ENCODE data around the gene ALK. TPM values are rescaled to one million over a fixed set of nuclear protein-coding genes. Genes with fewer than 3 reads are reported as not detected.

Gene ALK
- polyA plus RNA-seq, 4 donors, result 0.04 to 0.98 TPM; not detected in 2

DNA sequence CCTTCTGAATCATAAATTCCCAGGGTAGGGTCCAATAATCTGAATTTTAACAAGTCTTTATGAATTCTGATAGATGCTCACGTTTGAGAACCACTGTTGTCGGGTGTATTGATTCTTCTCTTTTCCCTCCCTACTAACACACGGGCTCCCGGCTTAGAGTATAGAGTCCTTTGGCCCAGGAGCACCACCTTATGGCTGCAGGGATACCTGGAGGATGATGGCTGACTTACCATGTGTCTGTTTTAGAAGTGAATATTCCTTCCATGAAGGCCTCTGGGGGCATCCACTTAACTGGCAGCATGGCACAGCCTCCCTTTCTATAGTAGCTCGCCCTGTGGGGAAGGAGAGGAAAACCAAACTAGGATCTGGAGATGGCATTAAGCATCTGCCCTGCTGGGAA, 714.4 kb downstream of the ALK start:
- 61 to 68% (median 63%) methylated on average over 5 of the region's 5 CpGs for WGBS, 3 donors
- no peak overlapping the region for H3K27ac ChIP-seq (ENCODE audit: low read depth in 1 of 3, low read length in 2 of 3)
- peaks cover 0 to 6% (median 2%) of the 10 kb centered on the region in 3 donors for H3K27me3 ChIP-seq (ENCODE audit: control insufficient read depth in 3 of 3, insufficient read depth in 3 of 3, low read length in 3 of 3)
- no peak for DNase-seq
- H3K36me3 ChIP-seq (ENCODE audit: control insufficient read depth in 3 of 3, insufficient read depth in 2 of 3, low read depth in 1 of 3, low read length in 3 of 3), result no peaks in the 10 kb centered on the region
- no peaks in the 10 kb centered on the region for H3K4me1 ChIP-seq (ENCODE audit: control insufficient read depth in 3 of 3, insufficient read depth in 2 of 3, low read depth in 1 of 3, low read length in 2 of 3)
- no peak overlapping the region for H3K4me3 ChIP-seq (ENCODE audit: low read depth in 1 of 3, low read length in 3 of 3)
- FAIRE-seq, result no peak
- no peaks in the 10 kb centered on the region for H3K9me3 ChIP-seq (ENCODE audit: control insufficient read depth in 2 of 2, insufficient read depth in 1 of 2, low read depth in 1 of 2, low read length in 1 of 2)

DNA sequence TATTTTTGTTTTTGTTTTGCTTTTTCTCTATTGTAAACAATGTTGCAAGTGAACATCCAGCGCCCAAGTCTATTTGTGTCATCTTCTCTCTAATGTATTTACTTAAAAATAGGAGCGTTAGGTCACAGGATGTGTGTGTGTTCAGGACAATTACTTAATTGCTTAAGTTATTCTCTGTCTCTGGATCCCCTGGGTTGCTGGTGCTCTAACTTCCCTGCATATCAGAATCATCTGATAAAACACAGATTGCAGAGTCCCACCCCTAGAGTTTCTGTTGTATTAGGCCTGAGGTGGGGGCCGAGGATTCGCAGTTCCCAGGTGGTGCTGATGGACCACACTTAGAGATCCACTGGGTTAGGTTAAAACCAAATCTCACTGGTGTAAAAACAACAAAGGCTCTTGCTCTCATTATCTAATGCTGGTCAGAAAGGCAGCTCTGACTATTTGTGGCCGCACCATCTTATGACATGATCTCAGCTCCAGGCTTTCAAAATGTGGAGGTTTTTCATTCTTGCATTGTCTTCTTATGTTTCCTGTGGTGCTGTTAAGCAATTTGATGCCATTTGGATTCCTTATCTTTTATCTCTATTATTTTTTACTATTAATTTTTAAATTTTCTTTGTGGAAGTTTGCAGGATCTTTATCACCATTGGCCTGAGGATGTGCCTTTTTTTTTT, 718.4 kb downstream of the ALK start:
- Histone ChIP-seq H3K9me3 (ENCODE audit: control insufficient read depth in 2 of 2, insufficient read depth in 1 of 2, low read depth in 1 of 2, low read length in 1 of 2) (no peaks in the 10 kb centered on the region), H3K4me3 (ENCODE audit: low read depth in 1 of 3, low read length in 3 of 3) (no peak overlapping the region), H3K27ac (ENCODE audit: low read depth in 1 of 3, low read length in 2 of 3) (no peak overlapping the region), H3K4me1 (ENCODE audit: control insufficient read depth in 3 of 3, insufficient read depth in 2 of 3, low read depth in 1 of 3, low read length in 2 of 3) (no peaks in the 10 kb centered on the region), H3K36me3 (ENCODE audit: control insufficient read depth in 3 of 3, insufficient read depth in 2 of 3, low read depth in 1 of 3, low read length in 3 of 3) (no peaks in the 10 kb centered on the region), H3K27me3 (ENCODE audit: control insufficient read depth in 3 of 3, insufficient read depth in 3 of 3, low read length in 3 of 3) (peaks cover 0 to 8% (median 2%) of the 10 kb centered on the region in 3 donors)
- FAIRE-seq, result no peak
- 78 to 81% (median 79%) methylated on average over 5 of the region's 5 CpGs for WGBS, 3 donors
- no peak for DNase-seq

DNA sequence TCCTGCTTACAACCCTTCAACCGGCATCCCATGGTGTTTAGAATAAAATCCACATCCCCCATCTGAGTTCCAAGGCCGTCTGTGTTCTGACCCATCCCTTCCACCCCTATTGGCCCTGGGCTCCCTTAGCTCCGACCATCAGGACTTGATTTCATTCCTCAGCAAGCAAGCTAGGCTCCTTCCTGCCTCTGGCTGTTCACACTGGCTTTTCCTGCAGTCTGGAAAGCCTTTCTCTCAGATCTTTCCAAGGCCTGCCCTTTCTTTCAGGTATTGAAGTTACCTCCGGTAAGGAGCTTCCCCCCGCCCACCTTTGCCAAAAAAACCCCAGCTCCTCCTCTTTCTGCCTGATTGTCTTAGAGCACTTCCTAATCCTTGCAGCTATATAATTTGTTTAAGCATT, 719.4 kb downstream of the ALK start:
- Histone ChIP-seq H3K4me3 (ENCODE audit: low read depth in 1 of 3, low read length in 3 of 3) (no peak overlapping the region), H3K9me3 (ENCODE audit: control insufficient read depth in 2 of 2, insufficient read depth in 1 of 2, low read depth in 1 of 2, low read length in 1 of 2) (no peaks in the 10 kb centered on the region), H3K4me1 (ENCODE audit: control insufficient read depth in 3 of 3, insufficient read depth in 2 of 3, low read depth in 1 of 3, low read length in 2 of 3) (no peaks in the 10 kb centered on the region), H3K27ac (ENCODE audit: low read depth in 1 of 3, low read length in 2 of 3) (no peak overlapping the region), H3K36me3 (ENCODE audit: control insufficient read depth in 3 of 3, insufficient read depth in 2 of 3, low read depth in 1 of 3, low read length in 3 of 3) (no peaks in the 10 kb centered on the region), H3K27me3 (ENCODE audit: control insufficient read depth in 3 of 3, insufficient read depth in 3 of 3, low read length in 3 of 3) (peaks cover 0 to 6% (median 2%) of the 10 kb centered on the region in 3 donors)
- 32 to 43% (median 42%) methylated on average over 5 of the region's 5 CpGs for WGBS, 3 donors
- DNase-seq, result no peak
- FAIRE-seq, result no peak

DNA sequence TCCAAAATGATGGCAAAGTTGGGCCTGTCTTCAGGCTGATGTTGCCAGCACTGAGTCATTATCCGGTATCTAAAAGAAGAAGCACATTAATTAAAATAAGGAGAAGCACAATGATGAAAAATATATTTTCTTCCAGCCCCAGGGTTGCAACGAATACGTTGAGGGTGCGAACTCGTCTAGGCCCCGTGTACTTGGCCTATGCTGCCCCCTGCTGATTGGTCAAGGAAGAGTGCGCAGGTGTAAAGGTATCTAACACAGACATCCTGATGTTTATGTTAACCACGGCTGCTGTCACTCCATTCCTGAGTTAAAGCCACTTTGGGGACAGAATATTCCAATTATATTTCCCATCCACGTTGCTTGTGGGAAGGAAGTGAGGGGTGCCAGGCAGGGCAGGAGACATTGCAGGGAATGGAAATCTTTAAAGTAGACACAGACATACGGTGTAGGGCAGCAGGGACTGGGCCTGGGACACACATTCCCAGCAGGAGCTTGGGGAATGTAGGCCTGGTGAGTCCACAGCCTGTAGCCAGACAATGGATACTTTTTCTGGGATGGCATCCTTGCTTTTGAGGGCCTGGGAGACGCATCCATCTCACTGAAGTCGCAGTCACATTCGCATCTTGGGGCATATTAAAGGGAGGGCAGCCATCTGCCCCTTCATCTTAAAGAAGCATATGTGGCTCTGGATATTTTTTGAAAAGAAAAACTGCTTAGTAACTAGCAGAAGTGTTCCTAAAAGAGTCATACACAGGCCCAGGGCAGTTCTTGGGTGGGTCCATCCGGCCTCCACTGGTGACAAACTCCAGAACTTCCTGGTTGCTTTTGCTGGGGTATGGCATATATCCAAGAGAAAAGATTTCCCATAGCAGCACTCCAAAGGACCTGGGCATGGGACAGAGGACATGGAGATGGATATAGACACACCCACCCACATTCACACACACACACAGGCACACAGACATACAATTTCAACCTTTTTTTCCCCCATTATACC, 724.3 kb downstream of the ALK start:
- 31 to 33% (median 32%) methylated on average over 14 of the region's 14 CpGs for WGBS, 3 donors
- DNase-seq, result peak; percentile 69 to 75

DNA sequence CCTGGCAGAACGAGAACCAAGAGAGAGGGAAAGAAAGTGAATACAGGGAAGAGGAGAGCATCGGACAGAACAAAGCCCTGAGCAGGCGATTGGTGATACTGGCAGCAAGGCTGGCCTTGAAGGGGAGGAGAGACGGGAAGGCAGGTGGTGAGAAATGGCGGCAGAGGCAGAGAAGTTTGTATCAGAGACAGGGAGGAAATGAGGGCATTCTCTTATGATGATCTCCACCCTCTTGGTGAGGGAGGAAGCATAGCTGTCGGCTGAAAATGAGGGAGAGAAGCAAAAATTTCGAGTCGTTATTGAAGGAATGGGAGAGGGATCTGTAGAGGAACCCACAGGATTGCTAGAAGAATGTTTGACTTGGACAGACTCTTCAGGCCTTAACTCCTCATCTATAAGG, 725.6 kb downstream of the ALK start:
- no peak for DNase-seq
- H3K36me3 ChIP-seq (ENCODE audit: control insufficient read depth in 3 of 3, insufficient read depth in 2 of 3, low read depth in 1 of 3, low read length in 3 of 3), result no peaks in the 10 kb centered on the region
- FAIRE-seq, result no peak
- no peak overlapping the region for H3K4me3 ChIP-seq (ENCODE audit: low read depth in 1 of 3, low read length in 3 of 3)
- H3K4me1 ChIP-seq (ENCODE audit: control insufficient read depth in 3 of 3, insufficient read depth in 2 of 3, low read depth in 1 of 3, low read length in 2 of 3), result no peaks in the 10 kb centered on the region
- no peak overlapping the region for H3K27ac ChIP-seq (ENCODE audit: low read depth in 1 of 3, low read length in 2 of 3)
- H3K27me3 ChIP-seq (ENCODE audit: control insufficient read depth in 3 of 3, insufficient read depth in 3 of 3, low read length in 3 of 3), result no peaks in the 10 kb centered on the region
- H3K9me3 ChIP-seq (ENCODE audit: control insufficient read depth in 2 of 2, insufficient read depth in 1 of 2, low read depth in 1 of 2, low read length in 1 of 2), result no peaks in the 10 kb centered on the region
- WGBS, 3 donors, result 77 to 86% (median 82%) methylated on average over 8 of the region's 8 CpGs

More for the DNA sequence above, 724.3 kb downstream of the ALK start:
- H3K4me3 ChIP-seq (ENCODE audit: low read depth in 1 of 3, low read length in 3 of 3), result no peak overlapping the region
- H3K27me3 ChIP-seq (ENCODE audit: control insufficient read depth in 3 of 3, insufficient read depth in 3 of 3, low read length in 3 of 3), result peaks cover 0 to 4% (median 0%) of the 10 kb centered on the region in 3 donors
- no peak overlapping the region for H3K27ac ChIP-seq (ENCODE audit: low read depth in 1 of 3, low read length in 2 of 3)
- H3K9me3 ChIP-seq (ENCODE audit: control insufficient read depth in 2 of 2, insufficient read depth in 1 of 2, low read depth in 1 of 2, low read length in 1 of 2), result no peaks in the 10 kb centered on the region
- FAIRE-seq, result no peak
- H3K36me3 ChIP-seq (ENCODE audit: control insufficient read depth in 3 of 3, insufficient read depth in 2 of 3, low read depth in 1 of 3, low read length in 3 of 3), result no peaks in the 10 kb centered on the region
- no peaks in the 10 kb centered on the region for H3K4me1 ChIP-seq (ENCODE audit: control insufficient read depth in 3 of 3, insufficient read depth in 2 of 3, low read depth in 1 of 3, low read length in 2 of 3)

DNA sequence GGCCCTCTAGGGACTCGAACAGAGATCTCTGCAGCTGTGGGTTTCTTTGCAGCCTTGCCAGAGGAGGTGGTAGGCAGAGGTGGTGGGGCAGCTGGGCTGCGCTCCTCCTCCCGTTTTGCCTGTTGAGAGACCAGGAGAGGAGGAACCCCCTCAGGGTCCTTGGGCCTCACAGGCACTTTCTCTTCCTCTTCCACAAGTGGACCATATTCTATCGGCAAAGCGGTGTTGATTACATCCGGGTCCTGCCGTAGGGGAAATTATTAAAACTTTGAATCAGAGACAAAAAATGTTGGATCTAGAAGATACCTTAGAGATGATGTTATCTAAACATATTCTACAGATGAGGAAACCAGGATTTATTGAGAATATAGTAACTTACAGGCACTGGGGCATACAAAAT, 727.7 kb downstream of the ALK start:
- Histone ChIP-seq H3K9me3 (ENCODE audit: control insufficient read depth in 2 of 2, insufficient read depth in 1 of 2, low read depth in 1 of 2, low read length in 1 of 2) (no peaks in the 10 kb centered on the region), H3K27me3 (ENCODE audit: control insufficient read depth in 3 of 3, insufficient read depth in 3 of 3, low read length in 3 of 3) (no peaks in the 10 kb centered on the region), H3K36me3 (ENCODE audit: control insufficient read depth in 3 of 3, insufficient read depth in 2 of 3, low read depth in 1 of 3, low read length in 3 of 3) (no peaks in the 10 kb centered on the region), H3K4me1 (ENCODE audit: control insufficient read depth in 3 of 3, insufficient read depth in 2 of 3, low read depth in 1 of 3, low read length in 2 of 3) (no peaks in the 10 kb centered on the region), H3K4me3 (ENCODE audit: low read depth in 1 of 3, low read length in 3 of 3) (no peak overlapping the region), H3K27ac (ENCODE audit: low read depth in 1 of 3, low read length in 2 of 3) (no peak overlapping the region)
- no peak for FAIRE-seq
- WGBS, 3 donors, result 74 to 92% (median 92%) methylated on average over 7 of the region's 7 CpGs
- DNase-seq, result no peak

DNA sequence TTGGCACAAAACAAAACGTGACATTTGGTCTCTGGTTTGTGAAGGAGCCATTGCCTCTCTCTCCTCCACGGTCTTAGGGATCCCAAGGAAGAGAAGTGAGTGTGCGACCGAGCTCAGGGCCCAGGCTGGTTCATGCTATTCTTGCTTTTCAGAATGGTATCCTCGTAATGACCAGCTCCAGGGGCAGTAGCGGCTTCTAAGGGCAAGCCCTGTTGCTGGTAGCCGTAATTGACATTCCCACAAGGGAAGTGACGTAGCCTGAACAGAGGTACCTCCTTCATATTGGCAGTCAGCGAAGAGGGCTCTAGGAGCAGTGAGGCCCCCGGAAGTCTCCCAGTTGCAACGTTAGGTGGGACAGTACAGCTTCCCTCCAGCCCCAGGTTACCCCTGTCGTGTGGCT, 728.3 kb downstream of the ALK start:
- Histone ChIP-seq H3K27ac (ENCODE audit: low read depth in 1 of 3, low read length in 2 of 3) (no peak overlapping the region), H3K4me1 (ENCODE audit: control insufficient read depth in 3 of 3, insufficient read depth in 2 of 3, low read depth in 1 of 3, low read length in 2 of 3) (no peaks in the 10 kb centered on the region), H3K9me3 (ENCODE audit: control insufficient read depth in 2 of 2, insufficient read depth in 1 of 2, low read depth in 1 of 2, low read length in 1 of 2) (no peaks in the 10 kb centered on the region), H3K27me3 (ENCODE audit: control insufficient read depth in 3 of 3, insufficient read depth in 3 of 3, low read length in 3 of 3) (no peaks in the 10 kb centered on the region), H3K36me3 (ENCODE audit: control insufficient read depth in 3 of 3, insufficient read depth in 2 of 3, low read depth in 1 of 3, low read length in 3 of 3) (no peaks in the 10 kb centered on the region), H3K4me3 (ENCODE audit: low read depth in 1 of 3, low read length in 3 of 3) (no peak overlapping the region)
- FAIRE-seq (no peak), DNase-seq (no peak)
- WGBS, 3 donors, result 88 to 91% (median 89%) methylated on average over 12 of the region's 12 CpGs

DNA sequence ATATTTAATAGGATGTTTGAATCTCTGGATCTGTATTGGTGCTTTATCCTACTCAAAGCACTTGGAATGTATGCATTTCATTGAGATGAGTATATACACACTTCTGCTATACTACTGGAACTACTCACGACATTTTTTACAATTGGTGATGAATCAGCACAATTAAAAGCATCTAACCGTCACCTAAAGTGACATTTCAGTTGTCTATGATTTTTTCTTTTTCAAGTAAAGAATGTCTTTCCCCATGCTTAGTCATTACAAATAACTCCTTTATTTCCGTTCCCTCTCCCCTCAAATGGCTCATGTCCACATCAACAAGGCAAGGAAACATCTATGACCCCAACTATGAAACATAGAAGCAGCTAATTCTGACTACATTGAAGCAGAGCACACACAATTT, 728.9 kb downstream of the ALK start:
- no peak overlapping the region for H3K4me3 ChIP-seq (ENCODE audit: low read depth in 1 of 3, low read length in 3 of 3)
- no peaks in the 10 kb centered on the region for H3K36me3 ChIP-seq (ENCODE audit: control insufficient read depth in 3 of 3, insufficient read depth in 2 of 3, low read depth in 1 of 3, low read length in 3 of 3)
- no peaks in the 10 kb centered on the region for H3K4me1 ChIP-seq (ENCODE audit: control insufficient read depth in 3 of 3, insufficient read depth in 2 of 3, low read depth in 1 of 3, low read length in 2 of 3)
- 77 to 82% (median 80%) methylated on average over 3 of the region's 3 CpGs for WGBS, 3 donors
- H3K9me3 ChIP-seq (ENCODE audit: control insufficient read depth in 2 of 2, insufficient read depth in 1 of 2, low read depth in 1 of 2, low read length in 1 of 2), result peaks cover 0 to 2% of the 10 kb centered on the region in 2 donors
- DNase-seq (no peak), FAIRE-seq (no peak)
- H3K27ac ChIP-seq (ENCODE audit: low read depth in 1 of 3, low read length in 2 of 3), result no peak overlapping the region
- no peaks in the 10 kb centered on the region for H3K27me3 ChIP-seq (ENCODE audit: control insufficient read depth in 3 of 3, insufficient read depth in 3 of 3, low read length in 3 of 3)
